NT2/D1 (cell line): ENCODE data around the gene TFF2.

ENCODE experiments used
- SUZ12 ChIP-seq: IDR thresholded peaks from 2 replicates; pipeline ENCODE4 v1.6.1; 2011; ENCODE audit not compliant: insufficient read length, insufficient read depth; ENCODE audit errors: extremely low read depth
- ZNF274 ChIP-seq: IDR thresholded peaks from 2 replicates; pipeline ENCODE4 v1.6.1; 2011; ENCODE audit warnings: mild to moderate bottlenecking, low read depth, low read length

DNA sequence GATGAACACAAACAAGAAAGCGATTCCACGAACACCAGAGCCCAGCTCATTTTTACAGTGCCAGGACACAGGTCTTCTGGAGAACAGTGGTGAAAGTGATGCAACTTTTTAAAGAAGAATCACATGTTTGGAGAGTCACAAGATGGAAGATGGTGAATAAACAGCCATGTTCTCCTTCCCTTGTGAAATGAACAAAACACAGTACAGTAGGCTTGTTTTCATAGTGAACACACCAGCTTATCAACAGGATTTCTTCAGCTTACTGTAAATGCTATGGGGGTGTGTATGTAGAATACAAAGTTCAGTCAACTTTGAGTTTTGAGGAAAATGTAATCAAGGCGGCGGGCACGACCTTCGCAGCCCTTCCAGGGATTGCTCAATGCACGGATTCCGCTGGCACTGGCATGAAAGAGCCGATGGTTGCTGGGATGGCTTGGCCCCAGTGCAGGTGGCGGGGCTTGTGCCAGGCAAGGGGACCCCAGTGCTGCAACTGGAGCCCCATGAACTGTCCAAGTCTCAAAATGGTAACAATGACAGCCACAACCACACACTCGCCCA, 35.3 kb upstream of the TFF2 start:
- TF ChIP-seq SUZ12 (no peak), ZNF274 (no peak)
